HepG2 (cell line): ENCODE measurements around the gene BNIP1. TPM values are rescaled to one million over a fixed set of nuclear protein-coding genes. Genes with fewer than 3 reads are reported as not detected.

ENCODE experiments used
- ELF1 ChIP-seq: sonication (generic); formaldehyde crosslinking; IDR thresholded peaks from 2 replicates; pipeline ENCODE4 v1.4.0; 2020; ENCODE audit warnings: missing genetic modification reagents
- GLI4 ChIP-seq: sonication (generic); formaldehyde crosslinking; IDR thresholded peaks from 2 replicates; pipeline ENCODE4 v1.5.1; 2020; ENCODE audit warnings: missing genetic modification reagents, mild to moderate bottlenecking, moderate library complexity, borderline replicate concordance
- GPBP1L1 ChIP-seq: sonication (generic); formaldehyde crosslinking; IDR thresholded peaks from 2 replicates; pipeline ENCODE4 v1.5.0; 2020; ENCODE audit warnings: mild to moderate bottlenecking, missing genetic modification reagents
- ISL2 ChIP-seq: sonication (generic); formaldehyde crosslinking; IDR thresholded peaks from 2 replicates; pipeline ENCODE4 v1.5.0; 2020; ENCODE audit warnings: missing genetic modification reagents
- ISX ChIP-seq: sonication (generic); formaldehyde crosslinking; conservative IDR thresholded peaks from 2 replicates; pipeline ENCODE4 v1.5.0; 2020; ENCODE audit warnings: missing genetic modification reagents
- MAFG ChIP-seq: sonication (generic); formaldehyde crosslinking; IDR thresholded peaks from 2 replicates; pipeline ENCODE4 v1.5.1; 2020; ENCODE audit warnings: mild to moderate bottlenecking, missing genetic modification reagents
- POGK ChIP-seq: sonication (generic); formaldehyde crosslinking; conservative IDR thresholded peaks from 2 replicates; pipeline ENCODE4 v1.8.0; 2022; ENCODE audit warnings: mild to moderate bottlenecking, moderate library complexity, missing genetic modification reagents
- SETDB1 ChIP-seq: sonication (generic); formaldehyde crosslinking; IDR thresholded peaks from 2 replicates; pipeline ENCODE4 v1.5.1; 2020; ENCODE audit warnings: missing genetic modification reagents, mild to moderate bottlenecking, borderline replicate concordance
- ZNF354B ChIP-seq: sonication (generic); formaldehyde crosslinking; IDR thresholded peaks from 2 replicates; pipeline ENCODE4 v1.8.0; 2022; ENCODE audit warnings: mild to moderate bottlenecking, missing genetic modification reagents
- ZNF557 ChIP-seq: sonication (generic); formaldehyde crosslinking; IDR thresholded peaks from 2 replicates; pipeline ENCODE4 v1.4.0; 2020; ENCODE audit warnings: missing genetic modification reagents
- ZNF614 ChIP-seq: IDR thresholded peaks from 2 replicates; pipeline ENCODE4 v1.6.1; 2018; ENCODE audit warnings: missing biosample characterization, missing genetic modification reagents, inconsistent platforms, borderline replicate concordance
- ZNF839 ChIP-seq: sonication (generic); formaldehyde crosslinking; IDR thresholded peaks from 2 replicates; pipeline ENCODE4 v1.4.0; 2020; ENCODE audit warnings: missing genetic modification reagents, mild to moderate bottlenecking, borderline replicate concordance
- polyA plus RNA-seq, 8 experiments: library from polyadenylated mRNA; depleted of rRNA in 3 of 8; stranded (reverse) in 7 of 8; unstranded in 1 of 8; fragments of >200 nt; fragmentation: Illumina TruSeq in 4 of 8; extraction: Trizol in 4 of 8; gene quantifications; 2 replicates each; pipeline versions ENCODE4 v1.2.1 to v1.2.3, GENCODE V29; 2011 to 2016; ENCODE audit warnings: low read depth in 4 of 8, missing spikeins in 1 of 8, mixed read lengths in 1 of 8; ENCODE audit not compliant: insufficient read depth in 1 of 8
- total RNA-seq, 5 experiments: library from RNA; depleted of rRNA; stranded (reverse); fragments of >200 nt; fragmentation: Illumina TruSeq; extraction: Trizol; gene quantifications; 2 replicates each; pipeline ENCODE4 v1.2.3, GENCODE V29; 2016; ENCODE audit warnings: low read depth in 1 of 5
- TF ChIP-seq, protein P1 (sequence below): sonication (generic); formaldehyde crosslinking; IDR thresholded peaks from 2 replicates; pipeline ENCODE4 v1.4.0; 2020; ENCODE audit warnings: low read depth, mild to moderate bottlenecking, missing genetic modification reagents
- TF ChIP-seq, protein P2 (sequence below): sonication (generic); formaldehyde crosslinking; IDR thresholded peaks from 2 replicates; pipeline ENCODE4 v1.4.0; 2020; ENCODE audit warnings: missing genetic modification reagents
- TF ChIP-seq, protein P3 (sequence below): sonication (generic); formaldehyde crosslinking; IDR thresholded peaks from 2 replicates; pipeline ENCODE4 v1.5.0; 2020; ENCODE audit warnings: mild to moderate bottlenecking, missing genetic modification reagents
- TF ChIP-seq, protein P4 (sequence below): sonication (generic); formaldehyde crosslinking; IDR thresholded peaks from 2 replicates; pipeline ENCODE4 v1.5.1; 2020; ENCODE audit warnings: missing genetic modification reagents, mild to moderate bottlenecking, borderline replicate concordance

Gene BNIP1
- total and polyA plus RNA-seq, 2 of the 13 experiments (the other 11 are each of a cell fraction or from before 2014, with no cell fraction given) = 13.2 to 16.9 TPM

- TF ChIP-seq ZNF614 (CRISPR knock-in tag) (0 out of 2 replicates have a peak, but pooled peaks have one; percentile 33), SETDB1 (no peak), MAFG (no peak), POGK (CRISPR knock-in tag) (peak; percentile 63), ISL2 (peak; percentile 78), ISX (CRISPR knock-in tag) (no peak), GLI4 (CRISPR knock-in tag) (no peak), ELF1 (CRISPR knock-in tag) (peak; percentile 71), ZNF839 (peak; percentile 31; the same call in 1 of the 2 replicates), ZNF557 (CRISPR knock-in tag) (no peak), GPBP1L1 (no peak), ZNF354B (0 out of 2 replicates have a peak, but pooled peaks have one; percentile 57)
- TF ChIP-seq, protein P1, sequence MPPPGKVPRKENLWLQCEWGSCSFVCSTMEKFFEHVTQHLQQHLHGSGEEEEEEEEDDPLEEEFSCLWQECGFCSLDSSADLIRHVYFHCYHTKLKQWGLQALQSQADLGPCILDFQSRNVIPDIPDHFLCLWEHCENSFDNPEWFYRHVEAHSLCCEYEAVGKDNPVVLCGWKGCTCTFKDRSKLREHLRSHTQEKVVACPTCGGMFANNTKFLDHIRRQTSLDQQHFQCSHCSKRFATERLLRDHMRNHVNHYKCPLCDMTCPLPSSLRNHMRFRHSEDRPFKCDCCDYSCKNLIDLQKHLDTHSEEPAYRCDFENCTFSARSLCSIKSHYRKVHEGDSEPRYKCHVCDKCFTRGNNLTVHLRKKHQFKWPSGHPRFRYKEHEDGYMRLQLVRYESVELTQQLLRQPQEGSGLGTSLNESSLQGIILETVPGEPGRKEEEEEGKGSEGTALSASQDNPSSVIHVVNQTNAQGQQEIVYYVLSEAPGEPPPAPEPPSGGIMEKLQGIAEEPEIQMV (CRISPR knock-in tag) = peak; percentile 89
- TF ChIP-seq, protein P2, sequence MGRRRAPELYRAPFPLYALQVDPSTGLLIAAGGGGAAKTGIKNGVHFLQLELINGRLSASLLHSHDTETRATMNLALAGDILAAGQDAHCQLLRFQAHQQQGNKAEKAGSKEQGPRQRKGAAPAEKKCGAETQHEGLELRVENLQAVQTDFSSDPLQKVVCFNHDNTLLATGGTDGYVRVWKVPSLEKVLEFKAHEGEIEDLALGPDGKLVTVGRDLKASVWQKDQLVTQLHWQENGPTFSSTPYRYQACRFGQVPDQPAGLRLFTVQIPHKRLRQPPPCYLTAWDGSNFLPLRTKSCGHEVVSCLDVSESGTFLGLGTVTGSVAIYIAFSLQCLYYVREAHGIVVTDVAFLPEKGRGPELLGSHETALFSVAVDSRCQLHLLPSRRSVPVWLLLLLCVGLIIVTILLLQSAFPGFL = no peak
- TF ChIP-seq, protein P3, sequence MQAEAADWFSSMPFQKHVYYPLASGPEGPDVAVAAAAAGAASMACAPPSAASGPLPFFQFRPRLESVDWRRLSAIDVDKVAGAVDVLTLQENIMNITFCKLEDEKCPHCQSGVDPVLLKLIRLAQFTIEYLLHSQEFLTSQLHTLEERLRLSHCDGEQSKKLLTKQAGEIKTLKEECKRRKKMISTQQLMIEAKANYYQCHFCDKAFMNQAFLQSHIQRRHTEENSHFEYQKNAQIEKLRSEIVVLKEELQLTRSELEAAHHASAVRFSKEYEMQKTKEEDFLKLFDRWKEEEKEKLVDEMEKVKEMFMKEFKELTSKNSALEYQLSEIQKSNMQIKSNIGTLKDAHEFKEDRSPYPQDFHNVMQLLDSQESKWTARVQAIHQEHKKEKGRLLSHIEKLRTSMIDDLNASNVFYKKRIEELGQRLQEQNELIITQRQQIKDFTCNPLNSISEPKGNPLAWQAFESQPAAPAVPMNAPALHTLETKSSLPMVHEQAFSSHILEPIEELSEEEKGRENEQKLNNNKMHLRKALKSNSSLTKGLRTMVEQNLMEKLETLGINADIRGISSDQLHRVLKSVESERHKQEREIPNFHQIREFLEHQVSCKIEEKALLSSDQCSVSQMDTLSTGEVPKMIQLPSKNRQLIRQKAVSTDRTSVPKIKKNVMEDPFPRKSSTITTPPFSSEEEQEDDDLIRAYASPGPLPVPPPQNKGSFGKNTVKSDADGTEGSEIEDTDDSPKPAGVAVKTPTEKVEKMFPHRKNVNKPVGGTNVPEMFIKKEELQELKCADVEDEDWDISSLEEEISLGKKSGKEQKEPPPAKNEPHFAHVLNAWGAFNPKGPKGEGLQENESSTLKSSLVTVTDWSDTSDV (CRISPR knock-in tag) = no peak
- TF ChIP-seq, protein P4, sequence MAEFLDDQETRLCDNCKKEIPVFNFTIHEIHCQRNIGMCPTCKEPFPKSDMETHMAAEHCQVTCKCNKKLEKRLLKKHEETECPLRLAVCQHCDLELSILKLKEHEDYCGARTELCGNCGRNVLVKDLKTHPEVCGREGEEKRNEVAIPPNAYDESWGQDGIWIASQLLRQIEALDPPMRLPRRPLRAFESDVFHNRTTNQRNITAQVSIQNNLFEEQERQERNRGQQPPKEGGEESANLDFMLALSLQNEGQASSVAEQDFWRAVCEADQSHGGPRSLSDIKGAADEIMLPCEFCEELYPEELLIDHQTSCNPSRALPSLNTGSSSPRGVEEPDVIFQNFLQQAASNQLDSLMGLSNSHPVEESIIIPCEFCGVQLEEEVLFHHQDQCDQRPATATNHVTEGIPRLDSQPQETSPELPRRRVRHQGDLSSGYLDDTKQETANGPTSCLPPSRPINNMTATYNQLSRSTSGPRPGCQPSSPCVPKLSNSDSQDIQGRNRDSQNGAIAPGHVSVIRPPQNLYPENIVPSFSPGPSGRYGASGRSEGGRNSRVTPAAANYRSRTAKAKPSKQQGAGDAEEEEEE (CRISPR knock-in tag) = no peak; the same call in 1 of the 2 replicates
Measured at GRCh38 chr5:173144200-173145176, at the start of gene BNIP1 (continued).
